Measurements from ENCODE around the gene PACRG. TPM values are rescaled to one million over a fixed set of nuclear protein-coding genes. Genes with fewer than 3 reads are reported as not detected.
A peak's percentile ranks its signal among the peaks of the same experiment; 100 is the strongest.

PACRG gene
- polyA plus RNA-seq, 1 donor (not counting 4 experiments of a cell fraction or from before 2014, with no cell fraction given) = 0.31 TPM

DNA sequence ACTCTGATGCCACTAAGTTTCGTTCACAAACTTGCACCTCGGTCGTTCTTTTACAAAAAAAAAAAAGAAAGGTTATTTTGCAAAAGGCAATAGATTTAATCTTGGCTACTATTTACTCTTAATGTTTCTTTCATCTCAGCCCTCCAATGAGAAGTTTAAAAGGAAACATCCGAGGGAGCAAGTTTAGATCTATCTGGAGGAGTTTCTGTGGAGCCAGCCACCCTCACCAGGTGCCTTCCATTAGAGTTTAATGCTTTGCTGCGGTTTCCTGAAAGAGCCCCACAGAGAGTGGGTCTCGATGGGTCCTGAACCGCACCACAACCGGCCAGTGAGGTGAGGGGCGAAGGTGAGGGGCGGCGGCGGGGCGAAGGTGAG lies 840 bp upstream of the PACRG start:
- Histone ChIP-seq H3K4me2 (ENCODE audit: control insufficient read depth, extremely low read depth, insufficient read depth, low read depth, low read length) (peak overlapping the region; percentile 63), H3K27ac (ENCODE audit: control insufficient read depth, insufficient read depth, low read length) (peak overlapping the region; percentile 52), H3K79me2 (ENCODE audit: control insufficient read depth, insufficient read depth, low read length) (no peaks in the 10 kb centered on the region), H4K20me1 (ENCODE audit: control insufficient read depth, extremely low read depth, insufficient read depth, low read length) (no peaks in the 10 kb centered on the region), H3K4me1 (ENCODE audit: control insufficient read depth, extremely low read depth, insufficient read depth, low read length) (peaks cover 7% of the 10 kb centered on the region), H2AFZ (ENCODE audit: control insufficient read depth, low read length) (peak overlapping the region; percentile 88), H3K4me3 (ENCODE audit: control insufficient read depth in 2 of 3, extremely low read depth in 1 of 3, insufficient read depth in 2 of 3, low read depth in 1 of 3, low read length in 3 of 3) (peak overlapping the region; percentile 64 to 83 (median 75)), H3K9ac (ENCODE audit: control insufficient read depth, extremely low read depth, insufficient read depth, low read length) (peak overlapping the region; percentile 80), H3K27me3 (ENCODE audit: control insufficient read depth, extremely low read depth, insufficient read depth, low read length) (no peaks in the 10 kb centered on the region), H3K9me1 (ENCODE audit: control insufficient read depth, extremely low read depth, insufficient read depth, low read length) (no peaks in the 10 kb centered on the region), H3K9me3 (ENCODE audit: control insufficient read depth, low read depth, low read length) (no peaks in the 10 kb centered on the region), H3K36me3 (ENCODE audit: control insufficient read depth in 2 of 2, extremely low read depth in 1 of 2, insufficient read depth in 2 of 2, low read length in 2 of 2) (no peaks in the 10 kb centered on the region)
- DNase-seq (ENCODE audit: low read depth, low spot score) (no peak), FAIRE-seq (no peak)
- dilution Hi-C loops (cut with MboI; ENCODE audit: extremely low pct_ligation_motif_present, low sequenced_read_pairs) = no loop called here
- TF ChIP-seq EZH2 (IDR thresholded peaks at IDR 0.05; ENCODE audit: low read length) = no peak
- TF ChIP-seq, protein P1, sequence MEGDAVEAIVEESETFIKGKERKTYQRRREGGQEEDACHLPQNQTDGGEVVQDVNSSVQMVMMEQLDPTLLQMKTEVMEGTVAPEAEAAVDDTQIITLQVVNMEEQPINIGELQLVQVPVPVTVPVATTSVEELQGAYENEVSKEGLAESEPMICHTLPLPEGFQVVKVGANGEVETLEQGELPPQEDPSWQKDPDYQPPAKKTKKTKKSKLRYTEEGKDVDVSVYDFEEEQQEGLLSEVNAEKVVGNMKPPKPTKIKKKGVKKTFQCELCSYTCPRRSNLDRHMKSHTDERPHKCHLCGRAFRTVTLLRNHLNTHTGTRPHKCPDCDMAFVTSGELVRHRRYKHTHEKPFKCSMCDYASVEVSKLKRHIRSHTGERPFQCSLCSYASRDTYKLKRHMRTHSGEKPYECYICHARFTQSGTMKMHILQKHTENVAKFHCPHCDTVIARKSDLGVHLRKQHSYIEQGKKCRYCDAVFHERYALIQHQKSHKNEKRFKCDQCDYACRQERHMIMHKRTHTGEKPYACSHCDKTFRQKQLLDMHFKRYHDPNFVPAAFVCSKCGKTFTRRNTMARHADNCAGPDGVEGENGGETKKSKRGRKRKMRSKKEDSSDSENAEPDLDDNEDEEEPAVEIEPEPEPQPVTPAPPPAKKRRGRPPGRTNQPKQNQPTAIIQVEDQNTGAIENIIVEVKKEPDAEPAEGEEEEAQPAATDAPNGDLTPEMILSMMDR (optimal IDR thresholded peaks at IDR 0.05 in 1 of 3, IDR thresholded peaks at IDR 0.05 in 1 of 3, conservative IDR thresholded peaks at IDR 0.05 in 1 of 3; ENCODE audit: extremely low read depth in 1 of 3, insufficient read depth in 2 of 3, low read length in 3 of 3) = no peak

DNA sequence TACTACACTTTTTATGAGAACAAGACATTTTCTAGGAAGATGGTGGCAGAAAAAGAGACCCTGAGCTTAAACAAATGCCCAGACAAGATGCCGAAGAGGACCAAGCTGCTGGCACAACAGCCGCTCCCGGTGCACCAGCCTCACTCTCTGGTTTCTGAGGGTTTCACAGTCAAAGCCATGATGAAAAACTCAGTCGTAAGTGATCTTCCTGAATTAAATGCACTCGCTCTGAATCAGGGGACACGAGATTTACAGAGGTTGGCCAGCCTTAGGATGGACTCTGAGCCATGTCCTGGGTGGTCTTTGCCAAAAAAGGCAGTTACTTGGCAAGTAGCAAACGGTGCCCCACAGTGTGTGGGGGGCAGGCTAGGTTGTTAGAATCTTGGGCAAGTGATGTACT lies 423 bp downstream of the PACRG start:
- no peaks in the 10 kb centered on the region for H3K27me3 ChIP-seq (ENCODE audit: control insufficient read depth, extremely low read depth, insufficient read depth, low read length)
- FAIRE-seq = no peak
- H3K9ac ChIP-seq (ENCODE audit: control insufficient read depth, extremely low read depth, insufficient read depth, low read length) = peak overlapping the region; percentile 49
- H4K20me1 ChIP-seq (ENCODE audit: control insufficient read depth, extremely low read depth, insufficient read depth, low read length) = no peaks in the 10 kb centered on the region
- no peaks in the 10 kb centered on the region for H3K9me1 ChIP-seq (ENCODE audit: control insufficient read depth, extremely low read depth, insufficient read depth, low read length)
- no peaks in the 10 kb centered on the region for H3K79me2 ChIP-seq (ENCODE audit: control insufficient read depth, insufficient read depth, low read length)
- no peaks in the 10 kb centered on the region for H3K36me3 ChIP-seq (ENCODE audit: control insufficient read depth in 2 of 2, extremely low read depth in 1 of 2, insufficient read depth in 2 of 2, low read length in 2 of 2)
- TF ChIP-seq, protein P1 (optimal IDR thresholded peaks at IDR 0.05 in 1 of 3, IDR thresholded peaks at IDR 0.05 in 1 of 3, conservative IDR thresholded peaks at IDR 0.05 in 1 of 3; ENCODE audit: extremely low read depth in 1 of 3, insufficient read depth in 2 of 3, low read length in 3 of 3) = no peak
- no peak for TF ChIP-seq EZH2 (IDR thresholded peaks at IDR 0.05; ENCODE audit: low read length)
- peak overlapping the region; percentile 58 for H3K27ac ChIP-seq (ENCODE audit: control insufficient read depth, insufficient read depth, low read length)
- H2AFZ ChIP-seq (ENCODE audit: control insufficient read depth, low read length) = peak overlapping the region; percentile 84
- H3K4me2 ChIP-seq (ENCODE audit: control insufficient read depth, extremely low read depth, insufficient read depth, low read depth, low read length) = peak overlapping the region; percentile 86
- H3K4me3 ChIP-seq (ENCODE audit: control insufficient read depth in 2 of 3, extremely low read depth in 1 of 3, insufficient read depth in 2 of 3, low read depth in 1 of 3, low read length in 3 of 3) = peak overlapping the region in 2 of 3 experiments; percentile 53 to 57
- dilution Hi-C loops (cut with MboI; ENCODE audit: extremely low pct_ligation_motif_present, low sequenced_read_pairs) = no loop called here
- no peaks in the 10 kb centered on the region for H3K9me3 ChIP-seq (ENCODE audit: control insufficient read depth, low read depth, low read length)
- peaks cover 7% of the 10 kb centered on the region for H3K4me1 ChIP-seq (ENCODE audit: control insufficient read depth, extremely low read depth, insufficient read depth, low read length)
- DNase-seq (ENCODE audit: low read depth, low spot score) = no peak
